A673 (cell line): ENCODE data around the gene PDHA1. TPM values are rescaled to one million over a fixed set of nuclear protein-coding genes. Genes with fewer than 3 reads are reported as not detected.

Experiments used
- BruUV-seq: library from RNA; stranded (reverse); fragments of 400-500 nt; replicated peaks from 2 replicates; lab custom pipeline; 2021; lab: Mats Ljungman, UMichigan
- CTCF ChIA-PET: fragments of 300-600 bp; sonication (Branson Sonifier 250); formaldehyde crosslinking; loops from one replicate; lab custom pipeline; 2022; ENCODE audit warnings: antibody characterized with exemption; lab: Charles Lee
- POLR2A ChIA-PET: fragments of 300-600 bp; sonication (Branson Sonifier 250); formaldehyde crosslinking; loops from one replicate; lab custom pipeline; 2022; ENCODE audit warnings: antibody characterized with exemption; ENCODE audit not compliant: low non-redundant PET; lab: Charles Lee
- DNase-seq: peaks from one replicate; pipeline ENCODE4 v3.0.0-alpha.2; 2015; ENCODE audit warnings: low spot score
- H3K27ac ChIP-seq: fragments of 200-600 bp; sonication (generic); 2 replicates; pipeline ENCODE4 v1.5.1; 2016; ENCODE audit warnings: mixed run types, low read depth, mild to moderate bottlenecking, mixed read lengths, antibody characterized with exemption, low read length; ENCODE audit not compliant: poor library complexity, severe bottlenecking
- H3K27me3 ChIP-seq: fragments of 200-600 bp; sonication (generic); replicated peaks from 2 replicates; pipeline ENCODE4 v1.6.1; 2017; ENCODE audit warnings: mixed run types, low read depth, mild to moderate bottlenecking, mixed read lengths, antibody characterized with exemption, low read length; ENCODE audit not compliant: insufficient read depth, poor library complexity
- H3K36me3 ChIP-seq: fragments of 200-600 bp; sonication (generic); 2 replicates; pipeline ENCODE4 v1.6.1; 2016; ENCODE audit warnings: mixed run types, mild to moderate bottlenecking, mixed read lengths, antibody characterized with exemption, low read length; ENCODE audit not compliant: insufficient read depth, poor library complexity, severe bottlenecking
- H3K4me1 ChIP-seq: fragments of 200-600 bp; sonication (generic); 2 replicates; pipeline ENCODE4 v1.6.1; 2017; ENCODE audit warnings: mixed run types, mild to moderate bottlenecking, mixed read lengths, antibody characterized with exemption, low read length; ENCODE audit not compliant: insufficient read depth, poor library complexity, severe bottlenecking
- H3K4me3 ChIP-seq: fragments of 200-600 bp; sonication (generic); 2 replicates; pipeline ENCODE4 v1.5.1; 2016; ENCODE audit warnings: low read depth, mixed run types, mild to moderate bottlenecking, mixed read lengths, low read length; ENCODE audit not compliant: poor library complexity, severe bottlenecking
- H3K9me3 ChIP-seq: fragments of 200-600 bp; sonication (generic); 2 replicates; pipeline ENCODE4 v1.6.1; 2016; ENCODE audit warnings: mixed run types, low read depth, mild to moderate bottlenecking, mixed read lengths, antibody characterized with exemption, low read length; ENCODE audit not compliant: poor library complexity, severe bottlenecking
- CTCF ChIP-seq: fragments of 300-800, 200-600 bp; sonication (generic); conservative IDR thresholded peaks from 2 replicates; pipeline ENCODE4 v1.5.1; 2017; ENCODE audit warnings: low read depth, mild to moderate bottlenecking, antibody characterized with exemption, low read length, moderate library complexity, mixed read lengths
- EZH2 ChIP-seq: fragments of 200-600 bp; sonication (generic); IDR thresholded peaks from 2 replicates; pipeline ENCODE4 v1.6.1; 2017; ENCODE audit warnings: borderline replicate concordance, low read depth, mild to moderate bottlenecking, mixed read lengths, antibody characterized with exemption, low read length; ENCODE audit not compliant: poor library complexity, severe bottlenecking
- intact Hi-C: fragments of 100-400 bp; cut with micrococcal nuclease; formaldehyde crosslinking; loops from one replicate; pipeline ENCODE4 v1.10.0; 2022; ENCODE audit not compliant: unreplicated experiment
- total RNA-seq: library from RNA; stranded (reverse); gene quantifications from 2 replicates; pipeline ENCODE4 v1.2.3, GENCODE V29; 2021

PDHA1 gene
- total RNA-seq, 1 experiment from 2014 or later, result 350 TPM

- TF ChIP-seq CTCF (no peak), EZH2 (no peak)
- BruUV-seq, result no TSS peak
- intact Hi-C loops, result no loop called here
- H3K27ac ChIP-seq, result no peak overlapping the region
- no peaks in the 10 kb centered on the region for H3K9me3 ChIP-seq
- peaks cover 9% of the 10 kb centered on the region for H3K4me1 ChIP-seq
- no peaks in the 10 kb centered on the region for H3K36me3 ChIP-seq
- H3K27me3 ChIP-seq, result peaks cover 8% of the 10 kb centered on the region
- ChIA-PET POLR2A (no interaction called here), CTCF (no interaction called here)
- no peak overlapping the region for H3K4me3 ChIP-seq
- no peak for DNase-seq
These were observed 44.4 kb downstream of the PDHA1 start for GRCh38 chrX:19388064-19388679.

- ChIA-PET CTCF (no interaction called here), POLR2A (no interaction called here)
- intact Hi-C loops, result no loop called here
- Histone ChIP-seq H3K4me3 (no peak overlapping the region), H3K36me3 (no peaks in the 10 kb centered on the region), H3K4me1 (peaks cover 9% of the 10 kb centered on the region), H3K27ac (no peak overlapping the region), H3K9me3 (no peaks in the 10 kb centered on the region), H3K27me3 (peaks cover 5% of the 10 kb centered on the region)
- TF ChIP-seq EZH2 (no peak), CTCF (no peak)
- DNase-seq, result no peak
- BruUV-seq, result no TSS peak
These were observed 45.0 kb downstream of the PDHA1 start for GRCh38 chrX:19388741-19389140.

GRCh38 chrX:19389227-19389845 lies 45.6 kb downstream of the PDHA1 start:
- Histone ChIP-seq H3K9me3 (no peaks in the 10 kb centered on the region), H3K27me3 (peaks cover 5% of the 10 kb centered on the region), H3K4me1 (peaks cover 9% of the 10 kb centered on the region), H3K4me3 (no peak overlapping the region), H3K27ac (no peak overlapping the region), H3K36me3 (no peaks in the 10 kb centered on the region)
- no TSS peak for BruUV-seq
- intact Hi-C loops, result no loop called here
- peak; percentile 51 for DNase-seq
- ChIA-PET POLR2A (no interaction called here), CTCF (interaction anchor here (0.6 kb wide), 1 partner anchor 13 kb away, joined by 4 read pairs; no protein-coding TSS in a partner anchor)
- TF ChIP-seq EZH2 (no peak), CTCF (no peak)
